Mucosa of rectum (tissue), 2 donors: Measurements from ENCODE around the gene ZNRF2.

Experiments used
- H3K27ac ChIP-seq, 2 donors: one replicate each; pipeline ENCODE4 v1.7.0; 2013; ENCODE audit warnings: inconsistent platforms in 2 of 2, low read depth in 2 of 2, low read length in 2 of 2
- H3K27me3 ChIP-seq, 2 donors: one replicate each; pipeline ENCODE4 v1.7.0; 2013; ENCODE audit warnings: low read length in 2 of 2; ENCODE audit not compliant: control insufficient read depth in 2 of 2, insufficient read depth in 2 of 2
- H3K36me3 ChIP-seq, 2 donors: one replicate each; pipeline ENCODE4 v1.7.0; 2013; ENCODE audit warnings: low read length in 2 of 2; ENCODE audit not compliant: control insufficient read depth in 2 of 2, insufficient read depth in 2 of 2
- H3K4me1 ChIP-seq, 2 donors: one replicate each; pipeline ENCODE4 v1.7.0; 2013; ENCODE audit warnings: low read length in 2 of 2, mild to moderate bottlenecking in 1 of 2; ENCODE audit not compliant: control insufficient read depth in 2 of 2, insufficient read depth in 2 of 2
- H3K4me3 ChIP-seq, 2 donors: one replicate each; pipeline ENCODE4 v1.7.0; 2013; ENCODE audit warnings: low read length in 2 of 2
- H3K9ac ChIP-seq, 2 donors: one replicate each; pipeline ENCODE4 v1.7.0; 2013; ENCODE audit warnings: low read length in 2 of 2, low read depth in 1 of 2, mild to moderate bottlenecking in 1 of 2
- H3K9me3 ChIP-seq, 2 donors: one replicate each; pipeline ENCODE4 v1.7.0; 2013; ENCODE audit warnings: low read length in 2 of 2; ENCODE audit not compliant: control insufficient read depth in 2 of 2
- donor health status: healthy.
- donor health status: Normal muscosa, but diverticular disease.

ZNRF2 gene

DNA sequence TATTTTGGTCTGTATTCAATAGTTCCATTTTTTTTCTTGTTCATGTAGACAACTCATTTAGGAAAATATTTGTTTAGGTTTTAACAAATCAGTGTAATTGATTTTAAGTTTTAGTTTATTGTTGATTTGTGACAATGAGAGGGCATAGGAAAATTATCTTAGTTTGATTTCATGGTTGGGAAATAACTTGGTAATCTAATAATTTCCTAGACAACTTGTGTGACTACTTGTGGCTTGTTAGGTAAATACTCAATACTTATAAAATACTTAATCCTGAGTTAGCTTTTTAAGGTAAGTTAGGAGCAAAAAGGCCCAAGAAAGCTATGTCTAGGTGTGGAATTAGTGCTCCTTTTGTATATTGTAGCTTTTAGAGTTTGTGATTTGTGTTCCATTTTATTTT lies 65.4 kb downstream of the ZNRF2 start:
- no peak overlapping the region for H3K27ac ChIP-seq
- H3K4me3 ChIP-seq = no peak overlapping the region
- H3K9me3 ChIP-seq = no peaks in the 10 kb centered on the region
- no peaks in the 10 kb centered on the region for H3K27me3 ChIP-seq
- H3K36me3 ChIP-seq = no peaks in the 10 kb centered on the region
- H3K9ac ChIP-seq = no peak overlapping the region
- H3K4me1 ChIP-seq = peaks cover 3 to 9% of the 10 kb centered on the region in 2 donors

DNA sequence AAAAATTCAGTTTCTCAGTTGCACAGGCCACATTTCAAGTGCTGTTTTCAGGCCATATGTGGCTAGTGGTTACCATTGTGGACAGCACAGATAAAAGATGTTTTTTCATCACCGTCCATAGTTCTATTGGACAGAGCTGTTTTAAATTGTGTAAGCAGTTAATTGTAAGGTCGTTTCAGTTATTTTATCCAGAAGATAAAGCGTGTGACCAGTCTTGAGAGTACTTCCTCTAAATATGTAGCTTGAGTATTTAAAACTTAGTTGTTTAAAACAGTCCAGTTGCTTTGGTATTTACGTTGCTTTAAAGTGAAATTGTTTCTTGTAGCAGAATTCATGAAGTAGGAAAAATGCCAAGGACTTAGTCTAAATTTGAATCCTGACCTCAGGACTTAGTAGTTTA lies 66.9 kb downstream of the ZNRF2 start:
- Histone ChIP-seq H3K9me3 (no peaks in the 10 kb centered on the region), H3K4me3 (no peak overlapping the region), H3K27ac (no peak overlapping the region), H3K9ac (no peak overlapping the region), H3K4me1 (peaks cover 2 to 9% of the 10 kb centered on the region in 2 donors), H3K27me3 (no peaks in the 10 kb centered on the region), H3K36me3 (peaks cover 0 to 2% of the 10 kb centered on the region in 2 donors)

DNA sequence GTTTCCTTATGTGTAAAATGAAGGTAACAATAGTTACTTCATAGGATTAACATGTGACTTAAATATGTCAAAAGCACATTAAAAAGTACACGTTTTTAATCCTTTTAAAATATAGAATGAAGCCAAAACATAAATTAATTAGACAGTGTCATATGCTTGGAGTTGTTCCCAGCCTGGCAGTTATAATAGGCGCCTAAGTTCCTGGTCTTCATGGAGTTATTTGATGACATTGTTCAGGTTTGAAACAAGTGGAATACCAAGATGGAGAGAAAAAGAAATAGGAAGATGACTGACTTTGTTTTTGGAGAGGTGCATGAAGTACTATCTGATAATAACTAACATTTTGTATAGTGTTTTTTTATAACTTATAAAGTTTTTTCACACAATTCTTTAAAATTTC lies 67.3 kb downstream of the ZNRF2 start:
- no peak overlapping the region for H3K27ac ChIP-seq
- H3K36me3 ChIP-seq = peaks cover 0 to 2% of the 10 kb centered on the region in 2 donors
- H3K4me1 ChIP-seq = peaks cover 2 to 9% of the 10 kb centered on the region in 2 donors
- no peaks in the 10 kb centered on the region for H3K27me3 ChIP-seq
- no peaks in the 10 kb centered on the region for H3K9me3 ChIP-seq
- H3K4me3 ChIP-seq = no peak overlapping the region
- no peak overlapping the region for H3K9ac ChIP-seq

DNA sequence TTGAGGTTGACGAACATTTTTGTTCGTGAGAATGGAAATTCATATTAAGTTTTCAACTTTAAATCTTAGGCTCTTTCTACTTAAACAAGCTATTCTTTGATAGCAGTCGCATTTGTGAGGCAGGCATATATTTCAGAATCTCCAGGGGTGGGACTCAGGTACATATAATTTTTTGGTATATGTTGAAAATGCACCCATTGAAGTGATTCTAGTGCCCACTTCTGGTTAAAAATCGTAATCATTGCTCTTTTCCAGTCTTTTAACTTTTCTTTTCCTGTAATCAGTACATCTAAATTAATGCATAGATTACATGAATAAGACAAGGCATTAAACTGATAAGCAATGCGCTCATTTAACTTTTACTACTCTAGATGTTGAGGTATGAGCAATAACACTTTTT lies 67.8 kb downstream of the ZNRF2 start:
- H3K36me3 ChIP-seq = peaks cover 2 to 3% of the 10 kb centered on the region in 2 donors
- no peak overlapping the region for H3K27ac ChIP-seq
- H3K9ac ChIP-seq = no peak overlapping the region
- H3K9me3 ChIP-seq = no peaks in the 10 kb centered on the region
- no peak overlapping the region for H3K4me3 ChIP-seq
- peaks cover 2 to 6% of the 10 kb centered on the region in 2 donors for H3K4me1 ChIP-seq
- no peaks in the 10 kb centered on the region for H3K27me3 ChIP-seq

DNA sequence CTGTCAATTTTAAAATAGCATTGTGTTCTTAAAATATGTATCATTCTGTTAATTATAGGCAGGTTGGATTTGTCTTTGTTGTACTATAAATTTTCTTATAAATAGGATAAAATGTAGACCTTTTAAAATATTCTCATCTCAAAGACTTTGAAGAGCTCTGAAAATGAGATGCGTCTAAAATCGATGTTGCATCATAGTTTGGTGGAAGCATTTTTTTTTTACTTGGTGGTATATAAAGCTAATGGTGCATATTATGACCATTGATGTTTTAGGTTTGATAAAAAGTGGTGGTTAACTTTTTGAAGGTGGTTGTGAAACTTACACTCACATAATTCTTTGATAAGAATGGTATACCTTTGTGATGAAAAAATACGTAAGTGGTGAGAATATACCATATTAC lies 69.1 kb downstream of the ZNRF2 start:
- Histone ChIP-seq H3K4me1 (peaks cover 2 to 3% of the 10 kb centered on the region in 2 donors), H3K9me3 (no peaks in the 10 kb centered on the region), H3K36me3 (peaks cover 2 to 3% of the 10 kb centered on the region in 2 donors), H3K27ac (no peak overlapping the region), H3K4me3 (no peak overlapping the region), H3K27me3 (no peaks in the 10 kb centered on the region), H3K9ac (no peak overlapping the region)

DNA sequence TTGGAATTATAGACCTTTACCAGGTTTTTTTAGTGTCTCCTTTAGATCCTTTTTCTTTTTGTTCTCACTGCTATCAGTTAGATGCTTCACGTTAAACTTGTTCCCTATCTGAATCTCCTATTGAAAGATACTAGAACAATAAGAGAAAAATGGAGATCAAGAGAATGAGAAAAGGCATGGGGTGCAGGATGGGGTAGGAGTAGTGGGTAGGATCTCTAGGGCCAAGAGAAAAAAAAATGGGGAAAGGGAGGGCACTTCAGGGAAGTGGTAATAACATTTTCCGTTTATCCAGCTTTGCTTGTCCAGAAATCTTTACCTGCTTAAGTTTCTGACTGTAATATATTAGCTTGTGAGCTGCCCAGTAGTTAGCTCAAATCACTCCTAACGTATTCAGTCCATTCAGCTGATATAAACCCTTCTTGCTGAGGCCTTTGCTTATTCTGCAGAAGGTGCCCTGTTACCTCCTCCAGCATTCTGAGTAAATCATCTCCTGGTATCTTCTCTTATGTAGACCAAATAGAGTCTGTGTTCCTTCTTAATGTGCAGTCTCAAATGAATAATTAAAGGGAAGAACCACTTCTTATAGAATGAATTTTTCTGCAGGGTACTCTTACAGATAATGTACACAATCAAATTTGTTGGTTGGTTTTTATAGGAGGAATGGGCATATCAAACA lies 69.7 kb downstream of the ZNRF2 start:
- Histone ChIP-seq H3K9ac (no peak overlapping the region), H3K9me3 (no peaks in the 10 kb centered on the region), H3K27me3 (no peaks in the 10 kb centered on the region), H3K4me3 (no peak overlapping the region), H3K4me1 (peaks cover 2 to 3% of the 10 kb centered on the region in 2 donors), H3K27ac (no peak overlapping the region), H3K36me3 (peaks cover 3 to 5% of the 10 kb centered on the region in 2 donors)

DNA sequence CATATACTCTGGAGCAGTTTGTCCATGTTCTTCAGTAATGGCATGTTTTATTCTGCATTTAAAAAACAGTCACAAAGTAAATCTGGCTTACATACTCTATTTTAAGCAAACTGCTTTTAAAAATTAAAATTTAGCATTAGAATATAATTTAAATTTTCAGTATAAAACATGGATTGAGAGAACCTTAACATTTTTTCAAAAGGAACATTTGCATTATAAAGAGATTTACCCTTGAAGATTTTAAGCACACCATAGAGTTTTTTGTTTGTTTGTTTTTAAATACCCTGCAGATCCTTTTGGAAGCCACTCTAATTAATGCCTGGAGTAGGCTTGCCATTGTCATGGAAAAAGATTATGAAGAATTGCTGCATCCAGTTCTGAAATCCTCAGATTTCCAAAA lies 70.4 kb downstream of the ZNRF2 start:
- H3K9me3 ChIP-seq = no peaks in the 10 kb centered on the region
- no peak overlapping the region for H3K27ac ChIP-seq
- no peaks in the 10 kb centered on the region for H3K27me3 ChIP-seq
- no peak overlapping the region for H3K4me3 ChIP-seq
- peaks cover 2% of the 10 kb centered on the region in 2 donors for H3K4me1 ChIP-seq
- H3K36me3 ChIP-seq = peaks cover 3 to 5% of the 10 kb centered on the region in 2 donors
- no peak overlapping the region for H3K9ac ChIP-seq

DNA sequence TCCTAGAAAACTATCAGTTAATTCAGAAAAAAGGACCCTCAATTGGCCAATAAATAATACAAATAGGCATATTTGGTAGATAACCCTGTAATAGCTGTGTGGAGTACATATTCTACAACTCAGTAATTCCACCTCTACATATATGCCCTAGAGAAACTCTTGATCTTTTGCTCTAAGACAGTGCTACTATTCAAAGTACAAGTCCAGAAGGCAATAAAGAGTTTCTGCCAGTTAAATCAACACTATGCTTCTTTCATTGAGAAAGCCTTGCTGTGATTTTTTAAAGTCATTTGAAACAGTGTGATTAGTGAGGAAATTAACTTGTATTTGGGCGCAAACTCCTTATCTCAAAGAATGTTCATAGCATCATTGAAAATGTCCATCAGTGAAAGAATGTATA lies 75.6 kb downstream of the ZNRF2 start:
- Histone ChIP-seq H3K27me3 (no peaks in the 10 kb centered on the region), H3K4me3 (no peak overlapping the region), H3K9me3 (no peaks in the 10 kb centered on the region), H3K4me1 (no peaks in the 10 kb centered on the region), H3K27ac (no peak overlapping the region), H3K9ac (no peak overlapping the region), H3K36me3 (peaks cover 3 to 5% of the 10 kb centered on the region in 2 donors)

DNA sequence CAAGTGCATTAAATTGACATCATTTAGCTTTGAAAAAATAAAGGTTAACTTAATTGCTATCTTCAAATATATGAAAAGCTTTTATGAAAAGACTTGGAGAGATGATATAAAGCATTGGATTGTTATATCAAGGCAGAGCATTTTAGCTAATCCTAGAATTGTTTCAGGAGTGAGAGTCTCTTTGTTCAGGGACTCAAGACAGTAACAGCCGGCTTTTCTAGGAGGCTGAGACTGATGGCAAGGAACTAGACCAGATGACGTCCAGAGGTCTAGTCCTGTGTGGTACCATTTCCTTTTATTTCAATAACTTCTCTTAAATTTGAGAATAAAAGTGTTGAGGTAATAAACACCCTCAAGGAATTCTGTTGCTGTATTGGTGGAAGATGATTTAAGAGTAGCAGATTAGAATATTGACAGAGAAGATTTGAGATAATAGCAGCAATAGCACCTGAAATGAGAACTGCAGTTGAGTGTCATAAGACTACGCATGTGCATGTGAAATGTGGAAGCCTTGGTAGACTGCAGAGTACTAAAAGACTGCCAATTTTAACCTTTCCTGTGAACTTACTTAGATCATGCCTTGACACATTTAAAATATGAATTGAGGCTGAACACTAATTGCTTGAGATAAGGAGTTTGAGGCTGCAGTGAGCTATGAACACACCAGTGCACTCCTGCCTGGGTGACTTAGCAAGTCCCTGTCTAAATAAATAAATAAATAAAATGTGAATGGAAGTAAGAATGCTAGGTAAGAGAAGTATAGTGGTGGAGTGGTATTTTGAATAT lies 79.6 kb downstream of the ZNRF2 start:
- Histone ChIP-seq H3K27me3 (no peaks in the 10 kb centered on the region), H3K4me3 (no peak overlapping the region), H3K4me1 (no peaks in the 10 kb centered on the region), H3K36me3 (peaks cover 0 to 3% of the 10 kb centered on the region in 2 donors), H3K9ac (no peak overlapping the region), H3K27ac (no peak overlapping the region), H3K9me3 (no peaks in the 10 kb centered on the region)

DNA sequence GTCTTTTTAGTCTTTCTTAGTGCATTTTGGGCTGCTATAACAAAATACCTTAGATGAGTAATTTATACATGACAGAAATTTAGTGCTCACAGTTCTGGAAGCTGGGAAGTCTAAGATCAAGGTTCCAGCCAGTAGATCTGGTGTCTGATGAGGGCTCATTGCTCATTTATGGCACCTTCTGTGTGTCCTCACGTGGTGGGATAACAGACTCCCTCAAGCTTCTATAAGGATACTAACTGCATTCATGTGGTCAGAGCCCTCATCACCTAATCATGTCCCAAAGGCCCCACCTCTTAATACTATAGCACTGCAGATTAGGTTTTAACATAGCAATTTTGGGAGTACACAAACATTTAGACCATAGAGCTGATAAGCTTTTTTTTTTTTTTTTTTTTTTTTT lies 80.4 kb downstream of the ZNRF2 start:
- Histone ChIP-seq H3K9me3 (no peaks in the 10 kb centered on the region), H3K4me3 (no peak overlapping the region), H3K9ac (no peak overlapping the region), H3K27ac (no peak overlapping the region), H3K27me3 (no peaks in the 10 kb centered on the region), H3K4me1 (no peaks in the 10 kb centered on the region), H3K36me3 (peaks cover 0 to 3% of the 10 kb centered on the region in 2 donors)
